ENCODE data around the gene CHST10.

- TF ChIP-seq E2F8 (IDR thresholded peaks at IDR 0.05; ENCODE audit: low read depth, partially characterized antibody) (no peak), EP300 (IDR thresholded peaks at IDR 0.05; ENCODE audit: borderline replicate concordance in 1 of 2, control insufficient read depth in 1 of 2, low read depth in 2 of 2, low read length in 2 of 2) (no peak), POLR2A (IDR thresholded peaks at IDR 0.05; ENCODE audit: low read depth, low read length) (no peak), RCOR1 (conservative IDR thresholded peaks at IDR 0.05; ENCODE audit: low read depth, low read length) (no peak), EZH2 (IDR thresholded peaks at IDR 0.05; ENCODE audit: borderline replicate concordance, control insufficient read depth, low read depth, low read length) (no peak), MTA3 (IDR thresholded peaks at IDR 0.05; ENCODE audit: borderline replicate concordance, low read length) (no peak)
- TF ChIP-seq, protein P1, sequence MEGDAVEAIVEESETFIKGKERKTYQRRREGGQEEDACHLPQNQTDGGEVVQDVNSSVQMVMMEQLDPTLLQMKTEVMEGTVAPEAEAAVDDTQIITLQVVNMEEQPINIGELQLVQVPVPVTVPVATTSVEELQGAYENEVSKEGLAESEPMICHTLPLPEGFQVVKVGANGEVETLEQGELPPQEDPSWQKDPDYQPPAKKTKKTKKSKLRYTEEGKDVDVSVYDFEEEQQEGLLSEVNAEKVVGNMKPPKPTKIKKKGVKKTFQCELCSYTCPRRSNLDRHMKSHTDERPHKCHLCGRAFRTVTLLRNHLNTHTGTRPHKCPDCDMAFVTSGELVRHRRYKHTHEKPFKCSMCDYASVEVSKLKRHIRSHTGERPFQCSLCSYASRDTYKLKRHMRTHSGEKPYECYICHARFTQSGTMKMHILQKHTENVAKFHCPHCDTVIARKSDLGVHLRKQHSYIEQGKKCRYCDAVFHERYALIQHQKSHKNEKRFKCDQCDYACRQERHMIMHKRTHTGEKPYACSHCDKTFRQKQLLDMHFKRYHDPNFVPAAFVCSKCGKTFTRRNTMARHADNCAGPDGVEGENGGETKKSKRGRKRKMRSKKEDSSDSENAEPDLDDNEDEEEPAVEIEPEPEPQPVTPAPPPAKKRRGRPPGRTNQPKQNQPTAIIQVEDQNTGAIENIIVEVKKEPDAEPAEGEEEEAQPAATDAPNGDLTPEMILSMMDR (IDR thresholded peaks at IDR 0.05 in 2 of 3, conservative IDR thresholded peaks at IDR 0.05 in 1 of 3; ENCODE audit: control insufficient read depth in 2 of 3, extremely low read depth in 1 of 3, insufficient read depth in 1 of 3, low read depth in 3 of 3, low read length in 3 of 3): no peak
- TF ChIP-seq, protein P2, sequence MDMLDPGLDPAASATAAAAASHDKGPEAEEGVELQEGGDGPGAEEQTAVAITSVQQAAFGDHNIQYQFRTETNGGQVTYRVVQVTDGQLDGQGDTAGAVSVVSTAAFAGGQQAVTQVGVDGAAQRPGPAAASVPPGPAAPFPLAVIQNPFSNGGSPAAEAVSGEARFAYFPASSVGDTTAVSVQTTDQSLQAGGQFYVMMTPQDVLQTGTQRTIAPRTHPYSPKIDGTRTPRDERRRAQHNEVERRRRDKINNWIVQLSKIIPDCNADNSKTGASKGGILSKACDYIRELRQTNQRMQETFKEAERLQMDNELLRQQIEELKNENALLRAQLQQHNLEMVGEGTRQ (IDR thresholded peaks at IDR 0.05; ENCODE audit: borderline replicate concordance, low read depth, low read length): no peak
Measured at GRCh38 chr2:100446696-100447095, 29.2 kb upstream of the CHST10 start.

Measured in GM12878 (cell line).